Smooth muscle cell (in vitro differentiated cells): ENCODE measurements around the gene TMOD1. TPM values are rescaled to one million over a fixed set of nuclear protein-coding genes. Genes with fewer than 3 reads are reported as not detected.

Source experiments
- DNase-seq: peaks from one replicate; lab custom pipeline; 2025; ENCODE audit not compliant: unreplicated experiment; lab: John Stamatoyannopoulos, UW
- H2AFZ ChIP-seq: fragments of 200-600 bp; sonication (generic); 2 replicates; pipeline ENCODE4 v1.6.0; 2016; ENCODE audit warnings: antibody characterized with exemption, low read depth, mild to moderate bottlenecking
- H3F3A ChIP-seq: fragments of 200-600 bp; sonication (generic); 2 replicates; pipeline ENCODE4 v1.6.0; 2017; ENCODE audit warnings: antibody characterized with exemption, low read depth
- H3K27ac ChIP-seq: fragments of 200-600 bp; sonication (generic); 2 replicates; pipeline ENCODE4 v1.5.1; 2016; ENCODE audit warnings: low read depth, mild to moderate bottlenecking
- H3K27me3 ChIP-seq: fragments of 200-600 bp; sonication (generic); 2 replicates; pipeline ENCODE4 v1.6.1; 2016; ENCODE audit warnings: low read depth, mild to moderate bottlenecking
- H3K36me3 ChIP-seq: fragments of 200-600 bp; sonication (generic); 2 replicates; pipeline ENCODE4 v1.5.1; 2016; ENCODE audit warnings: low read depth
- H3K4me1 ChIP-seq: fragments of 200-600 bp; sonication (generic); 2 replicates; pipeline ENCODE4 v1.5.1; 2016; ENCODE audit warnings: low read depth
- H3K4me2 ChIP-seq: fragments of 200-600 bp; sonication (generic); 2 replicates; pipeline ENCODE4 v1.6.0; 2016; ENCODE audit warnings: mild to moderate bottlenecking
- H3K4me3 ChIP-seq: fragments of 200-600 bp; sonication (generic); 2 replicates; pipeline ENCODE4 v1.5.1; 2016; ENCODE audit warnings: mild to moderate bottlenecking
- H3K79me2 ChIP-seq: fragments of 200-600 bp; sonication (generic); 2 replicates; pipeline ENCODE4 v1.6.0; 2016; ENCODE audit warnings: low read depth, mild to moderate bottlenecking
- H3K9ac ChIP-seq: fragments of 200-600 bp; sonication (generic); 2 replicates; pipeline ENCODE4 v1.6.0; 2016; ENCODE audit warnings: low read depth
- H3K9me3 ChIP-seq: fragments of 200-600 bp; sonication (generic); replicated peaks from 2 replicates; pipeline ENCODE4 v1.5.1; 2016; ENCODE audit warnings: low read depth
- H4K20me1 ChIP-seq: fragments of 200-600 bp; sonication (generic); 2 replicates; pipeline ENCODE4 v1.6.0; 2016; ENCODE audit warnings: low read depth
- WGBS: methylation state at CpG from one replicate; pipeline ENCODE4 v1.1.7; 2016; ENCODE audit warnings: low lambda C conversion rate; 5-methylcytosine and 5-hydroxymethylcytosine counted together
- polyA plus RNA-seq: library from polyadenylated mRNA; unstranded; fragments of >200 nt; fragmentation: Nextera tagmentation; extraction: Ambion mirVana; gene quantifications from 2 replicates; pipeline ENCODE4 v1.2.1, GENCODE V29; 2016
- total RNA-seq: library from RNA; depleted of rRNA; stranded (reverse); fragments of >200 nt; gene quantifications from 2 replicates; pipeline ENCODE4 v1.2.3, GENCODE V29; 2014
- TF ChIP-seq, protein P1 (sequence below): fragments of 200-600 bp; sonication (generic); IDR thresholded peaks from 2 replicates; pipeline ENCODE4 v1.5.1; 2017; ENCODE audit warnings: borderline replicate concordance, mild to moderate bottlenecking, antibody characterized with exemption; ENCODE audit not compliant: insufficient read depth, poor library complexity, severe bottlenecking

The TMOD1 gene
- total and polyA plus RNA-seq, 2 experiments from 2014 or later = 0.18 to 0.19 TPM

DNA sequence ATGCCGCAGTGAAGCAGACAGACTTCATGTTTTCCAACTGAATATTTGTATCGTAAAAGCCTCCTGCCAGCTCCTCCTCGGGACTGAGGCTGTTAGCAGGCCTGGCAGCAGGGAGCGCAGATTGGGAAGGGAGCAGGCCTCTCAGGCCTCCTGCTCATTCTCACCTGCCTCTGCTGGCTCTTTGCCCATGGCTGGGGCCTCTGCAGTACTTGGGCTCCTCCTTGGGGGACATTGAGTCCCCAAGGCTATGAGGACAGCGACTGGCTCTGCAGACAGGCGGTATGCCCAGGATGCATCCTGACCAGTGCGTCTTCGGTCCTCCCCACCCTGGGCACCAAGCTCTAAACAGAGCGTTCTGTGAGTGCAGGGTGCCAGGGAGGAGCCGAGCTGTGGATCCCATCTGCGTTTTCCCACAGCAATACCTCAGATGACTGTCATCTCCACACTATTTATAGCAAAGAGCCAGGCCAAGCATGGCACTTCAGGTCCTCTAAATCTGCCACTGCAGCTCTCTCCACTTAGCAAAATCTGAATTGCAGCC, 93.0 kb downstream of the TMOD1 start:
- 88% methylated on average over 11 of the region's 11 CpGs for WGBS
- TF ChIP-seq, protein P1, sequence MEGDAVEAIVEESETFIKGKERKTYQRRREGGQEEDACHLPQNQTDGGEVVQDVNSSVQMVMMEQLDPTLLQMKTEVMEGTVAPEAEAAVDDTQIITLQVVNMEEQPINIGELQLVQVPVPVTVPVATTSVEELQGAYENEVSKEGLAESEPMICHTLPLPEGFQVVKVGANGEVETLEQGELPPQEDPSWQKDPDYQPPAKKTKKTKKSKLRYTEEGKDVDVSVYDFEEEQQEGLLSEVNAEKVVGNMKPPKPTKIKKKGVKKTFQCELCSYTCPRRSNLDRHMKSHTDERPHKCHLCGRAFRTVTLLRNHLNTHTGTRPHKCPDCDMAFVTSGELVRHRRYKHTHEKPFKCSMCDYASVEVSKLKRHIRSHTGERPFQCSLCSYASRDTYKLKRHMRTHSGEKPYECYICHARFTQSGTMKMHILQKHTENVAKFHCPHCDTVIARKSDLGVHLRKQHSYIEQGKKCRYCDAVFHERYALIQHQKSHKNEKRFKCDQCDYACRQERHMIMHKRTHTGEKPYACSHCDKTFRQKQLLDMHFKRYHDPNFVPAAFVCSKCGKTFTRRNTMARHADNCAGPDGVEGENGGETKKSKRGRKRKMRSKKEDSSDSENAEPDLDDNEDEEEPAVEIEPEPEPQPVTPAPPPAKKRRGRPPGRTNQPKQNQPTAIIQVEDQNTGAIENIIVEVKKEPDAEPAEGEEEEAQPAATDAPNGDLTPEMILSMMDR = no peak
- no peak overlapping the region for H3K4me2 ChIP-seq

DNA sequence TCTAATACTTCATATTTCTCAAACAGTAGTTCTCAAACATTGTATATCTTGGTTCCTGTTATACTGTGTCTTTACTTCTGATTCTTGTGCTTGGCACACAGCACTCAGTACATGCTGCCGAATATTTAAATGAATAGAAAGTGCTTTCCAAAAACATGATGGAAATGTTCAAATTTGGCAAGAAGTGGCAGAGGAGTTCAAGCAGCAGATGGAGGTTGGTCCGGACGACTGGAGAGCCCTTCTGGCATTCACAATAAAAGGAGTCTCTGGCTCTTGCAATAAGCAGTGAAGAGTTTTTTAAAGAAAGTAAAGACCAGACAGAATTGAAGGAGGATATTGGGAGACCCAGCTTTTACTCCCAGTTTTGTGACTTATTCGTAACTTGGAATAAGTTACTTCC, 95.4 kb downstream of the TMOD1 start:
- no peaks in the 10 kb centered on the region for H3K9me3 ChIP-seq
- WGBS = 93% methylated on average over 4 of the region's 4 CpGs
- no peak overlapping the region for H3K4me3 ChIP-seq
- H3K36me3 ChIP-seq = no peaks in the 10 kb centered on the region
- no peaks in the 10 kb centered on the region for H3K27me3 ChIP-seq
- no peak overlapping the region for H3K9ac ChIP-seq
- no peak overlapping the region for H2AFZ ChIP-seq
- no peaks in the 10 kb centered on the region for H4K20me1 ChIP-seq
- peaks cover 6% of the 10 kb centered on the region for H3F3A ChIP-seq
- no peaks in the 10 kb centered on the region for H3K4me1 ChIP-seq
- no peak overlapping the region for H3K27ac ChIP-seq
- no peaks in the 10 kb centered on the region for H3K79me2 ChIP-seq
- TF ChIP-seq, protein P1 = no peak
- no peak for DNase-seq
- H3K4me2 ChIP-seq = no peak overlapping the region

More for the DNA sequence above, 93.0 kb downstream of the TMOD1 start:
- H3K79me2 ChIP-seq = no peaks in the 10 kb centered on the region
- no peak overlapping the region for H3K27ac ChIP-seq
- no peak overlapping the region for H2AFZ ChIP-seq
- H3K4me1 ChIP-seq = no peaks in the 10 kb centered on the region
- no peak overlapping the region for H3K9ac ChIP-seq
- H4K20me1 ChIP-seq = no peaks in the 10 kb centered on the region
- no peaks in the 10 kb centered on the region for H3K9me3 ChIP-seq
- no peak overlapping the region for H3K4me3 ChIP-seq
- H3K36me3 ChIP-seq = no peaks in the 10 kb centered on the region
- peaks cover 4% of the 10 kb centered on the region for H3F3A ChIP-seq
- H3K27me3 ChIP-seq = no peaks in the 10 kb centered on the region
- no peak for DNase-seq

DNA sequence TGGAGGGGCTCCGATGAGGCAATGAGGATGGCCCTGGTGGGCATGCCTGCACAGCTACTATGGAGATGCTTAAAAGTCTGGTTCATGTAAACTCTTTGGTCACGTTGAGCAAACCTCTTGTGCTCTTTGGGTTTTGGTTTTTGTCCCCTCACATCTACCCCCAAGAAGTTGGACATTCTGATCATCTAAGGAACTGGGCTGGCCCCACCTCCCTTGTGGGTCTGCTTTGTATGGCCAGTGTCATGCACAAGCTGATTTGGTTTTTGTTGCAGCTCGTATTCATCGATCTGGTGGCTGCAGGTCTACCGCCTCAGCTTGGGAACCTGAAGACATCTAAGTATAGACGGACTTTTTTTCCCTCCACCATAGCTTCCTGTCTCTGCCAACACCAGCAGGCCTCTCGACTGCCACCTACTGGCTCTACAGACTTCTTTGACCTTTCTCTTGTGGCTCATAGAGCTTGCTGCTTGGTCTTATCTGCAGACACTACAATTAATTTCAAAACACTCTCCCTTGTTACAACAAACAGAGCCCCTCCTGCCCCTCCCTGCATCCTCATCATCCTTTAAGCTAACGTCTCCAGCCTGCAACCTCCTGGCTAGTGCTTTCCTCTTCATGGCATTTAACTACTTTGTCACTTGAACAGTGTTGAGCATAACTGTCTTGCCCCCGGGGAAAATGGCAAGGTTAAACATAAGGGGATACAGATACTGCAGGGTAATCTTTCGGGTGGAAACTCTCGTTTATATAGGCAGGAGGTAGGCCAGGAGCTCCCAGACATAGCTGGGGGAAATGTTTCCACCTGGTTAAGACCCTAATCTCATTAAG, 97.2 kb downstream of the TMOD1 start:
- Histone ChIP-seq H2AFZ (no peak overlapping the region), H3K9me3 (no peaks in the 10 kb centered on the region), H3K9ac (no peak overlapping the region), H3K79me2 (no peaks in the 10 kb centered on the region), H3K4me2 (no peak overlapping the region), H3K27ac (no peak overlapping the region), H3K4me3 (no peak overlapping the region), H3F3A (peaks cover 6% of the 10 kb centered on the region), H3K36me3 (no peaks in the 10 kb centered on the region), H3K27me3 (no peaks in the 10 kb centered on the region), H3K4me1 (no peaks in the 10 kb centered on the region), H4K20me1 (no peaks in the 10 kb centered on the region)
- peak; percentile 7 for DNase-seq
- TF ChIP-seq, protein P1 = peak; percentile 77
- WGBS = 42% methylated on average over 11 of the region's 11 CpGs
